Measurements from ENCODE around the gene PPIB. TPM values are rescaled to one million over a fixed set of nuclear protein-coding genes. Genes with fewer than 3 reads are reported as not detected.
"Not testable (repeated sequence)": the region's sequence is repeated elsewhere in the genome, so short reads cannot be mapped to it uniquely, and the experiment has no call there.

PPIB gene
- total RNA-seq, 1 experiment from 2014 or later, result 1,104 TPM

GRCh38 chr15:64141798-64142512 lies 20.9 kb downstream of the PPIB start:
- no peak for DNase-seq (ENCODE audit: low spot score)

GRCh38 chr15:64138331-64138941 lies 24.4 kb downstream of the PPIB start:
- no peak for DNase-seq (ENCODE audit: low spot score)

DNA sequence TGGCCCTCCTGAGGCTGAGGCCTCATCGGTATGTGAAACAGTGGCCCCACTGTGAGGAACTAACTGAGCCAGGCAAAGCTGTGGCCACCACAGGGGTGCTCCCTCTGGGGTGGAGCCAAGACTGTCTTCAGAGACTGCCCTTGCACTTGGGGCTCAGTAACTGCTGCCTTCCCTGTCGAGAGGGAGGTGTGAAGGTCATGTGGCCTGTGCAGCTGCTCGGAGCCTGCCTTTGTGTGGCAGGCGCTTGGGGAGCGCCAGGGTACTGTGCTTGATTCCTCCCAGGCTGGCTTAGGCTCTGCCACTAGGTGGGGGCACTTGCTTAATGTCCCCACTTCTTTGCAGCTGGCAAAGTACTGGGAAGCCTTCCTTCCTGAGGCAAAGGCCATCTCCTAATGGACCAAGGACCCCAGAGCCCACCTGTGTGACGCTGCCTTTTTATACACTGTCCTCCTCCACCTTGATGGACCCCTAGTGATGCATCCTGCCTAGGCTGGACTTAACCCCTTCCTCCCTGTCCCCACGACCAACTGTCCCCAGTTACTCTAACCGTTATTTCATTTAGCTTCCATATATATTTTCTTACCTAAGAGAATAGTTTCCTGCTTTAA lies 25.5 kb downstream of the PPIB start:
- DNase-seq (ENCODE audit: low spot score), result no peak

DNA sequence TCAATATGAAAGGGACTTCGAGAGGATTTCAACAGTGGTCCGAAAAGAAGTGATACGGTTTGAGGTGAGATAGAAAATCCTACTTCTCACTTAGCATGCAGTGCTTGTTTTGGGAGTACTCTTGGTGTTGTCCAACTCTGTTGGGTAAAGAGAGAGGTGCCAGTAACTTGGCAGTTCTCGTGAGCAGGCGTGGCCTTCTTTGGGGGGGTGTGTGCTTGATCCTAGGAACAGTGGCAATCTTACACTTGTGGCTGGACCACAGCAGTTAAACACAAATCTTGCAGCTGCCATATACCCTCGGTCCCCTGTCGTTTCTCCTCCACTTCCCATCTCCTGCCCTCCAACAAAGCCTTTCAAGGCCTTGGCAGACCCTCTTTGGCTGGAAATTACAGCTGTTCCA lies 26.5 kb downstream of the PPIB start:
- DNase-seq (ENCODE audit: low spot score), result no peak

GRCh38 chr15:64134345-64134829 lies 28.4 kb downstream of the PPIB start:
- peak; percentile 35 for DNase-seq (ENCODE audit: low spot score)

- no peak for DNase-seq (ENCODE audit: low spot score)
Observed at GRCh38 chr15:64133623-64134344, 29.0 kb downstream of the PPIB start.

GRCh38 chr15:64132217-64132616 lies 30.6 kb downstream of the PPIB start:
- no peak for DNase-seq (ENCODE audit: low spot score)

- DNase-seq (ENCODE audit: low spot score), result no peak
Observed at GRCh38 chr15:64131547-64131946, 31.3 kb downstream of the PPIB start.

DNA sequence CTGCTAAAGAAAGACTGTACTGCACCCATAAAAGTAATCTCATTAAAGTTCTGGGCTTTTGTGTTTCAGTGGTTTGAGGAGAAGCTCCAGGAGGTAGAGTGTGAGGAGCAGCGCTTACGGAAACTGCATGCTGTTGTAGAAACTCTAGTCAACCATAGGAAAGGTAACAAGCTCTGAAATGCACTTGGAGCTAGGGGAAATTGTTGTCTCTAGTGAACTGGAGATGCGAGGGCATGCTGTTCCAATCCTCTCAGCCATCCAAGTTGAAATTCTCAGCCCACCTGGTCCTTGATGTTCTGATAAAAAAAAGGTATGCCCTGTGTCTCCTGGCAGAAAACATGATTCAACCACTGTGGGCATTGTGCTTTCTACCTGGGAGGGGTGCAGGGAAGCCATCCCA lies 32.7 kb downstream of the PPIB start:
- no peak for DNase-seq (ENCODE audit: low spot score)

- no peak for DNase-seq (ENCODE audit: low spot score)
Observed at GRCh38 chr15:64127521-64128270, 35.1 kb downstream of the PPIB start.

DNA sequence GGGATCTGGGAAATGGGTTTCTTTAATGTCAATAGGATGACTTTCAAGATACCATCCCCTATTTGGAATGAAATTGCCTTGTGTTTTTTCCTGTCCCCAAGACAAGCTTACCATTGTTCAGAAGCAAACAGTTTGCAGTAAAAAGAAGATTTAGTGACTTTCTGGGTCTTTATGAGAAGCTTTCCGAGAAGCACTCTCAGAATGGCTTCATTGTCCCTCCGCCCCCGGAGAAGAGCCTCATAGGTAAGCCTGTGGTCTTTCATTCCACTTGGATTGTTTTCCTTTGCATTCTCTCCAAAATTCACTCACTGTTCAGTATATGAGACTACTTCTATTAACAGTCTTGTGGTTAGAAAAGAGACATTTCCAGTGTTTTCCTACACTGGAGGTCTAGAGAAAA lies 36.8 kb downstream of the PPIB start:
- DNase-seq (ENCODE audit: low spot score), result no peak

DNA sequence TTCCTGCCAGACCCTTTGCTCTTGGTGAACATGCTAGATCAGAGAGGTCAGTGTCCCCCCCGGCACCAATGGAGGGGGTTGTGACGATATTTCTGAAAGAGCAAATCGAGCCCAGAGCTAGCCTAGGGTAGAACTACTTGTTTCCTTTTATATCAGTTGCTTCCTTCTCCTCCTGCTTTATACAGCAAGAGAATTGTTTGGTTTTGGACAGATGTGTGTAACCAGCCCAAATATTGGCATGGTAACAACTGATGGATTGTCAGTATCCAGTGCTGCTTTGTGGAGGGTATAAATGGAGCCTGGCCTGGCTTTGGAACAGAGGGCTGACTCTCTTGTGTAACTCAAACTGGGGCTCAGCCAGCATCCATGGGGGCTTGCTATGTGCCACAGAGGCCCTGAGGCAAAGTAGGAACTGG lies 39.9 kb downstream of the PPIB start:
- DNase-seq (ENCODE audit: low spot score), result no peak

GRCh38 chr15:64122444-64122843 lies 40.4 kb downstream of the PPIB start:
- DNase-seq (ENCODE audit: low spot score), result no peak

GRCh38 chr15:64121614-64122013 lies 41.2 kb downstream of the PPIB start:
- DNase-seq (ENCODE audit: low spot score), result no peak

DNA sequence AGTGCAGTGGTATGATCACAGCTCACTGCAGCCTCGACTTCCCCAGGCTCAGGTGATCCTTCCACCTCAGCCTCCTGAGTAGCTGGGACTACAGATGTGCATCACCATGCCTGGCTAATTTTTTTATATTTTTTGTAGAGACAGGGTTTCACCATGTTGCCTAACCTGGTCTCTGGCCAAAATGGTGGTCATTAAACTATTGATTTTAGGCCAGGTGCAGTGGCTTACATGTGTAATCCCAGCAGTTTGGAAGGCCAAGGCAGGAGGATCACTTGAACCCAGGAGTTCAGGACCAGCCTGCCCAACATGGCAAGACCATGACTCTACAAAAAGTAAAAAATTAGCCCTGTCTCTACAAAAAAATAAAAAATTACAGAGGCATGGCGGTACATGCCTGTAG lies 42.5 kb downstream of the PPIB start:
- not testable (repeated sequence) for DNase-seq (ENCODE audit: low spot score)

GRCh38 chr15:64117759-64118487 lies 44.9 kb downstream of the PPIB start:
- DNase-seq (ENCODE audit: low spot score), result no peak

GRCh38 chr15:64112904-64113303 lies 49.9 kb downstream of the PPIB start:
- DNase-seq (ENCODE audit: low spot score), result no peak

DNA sequence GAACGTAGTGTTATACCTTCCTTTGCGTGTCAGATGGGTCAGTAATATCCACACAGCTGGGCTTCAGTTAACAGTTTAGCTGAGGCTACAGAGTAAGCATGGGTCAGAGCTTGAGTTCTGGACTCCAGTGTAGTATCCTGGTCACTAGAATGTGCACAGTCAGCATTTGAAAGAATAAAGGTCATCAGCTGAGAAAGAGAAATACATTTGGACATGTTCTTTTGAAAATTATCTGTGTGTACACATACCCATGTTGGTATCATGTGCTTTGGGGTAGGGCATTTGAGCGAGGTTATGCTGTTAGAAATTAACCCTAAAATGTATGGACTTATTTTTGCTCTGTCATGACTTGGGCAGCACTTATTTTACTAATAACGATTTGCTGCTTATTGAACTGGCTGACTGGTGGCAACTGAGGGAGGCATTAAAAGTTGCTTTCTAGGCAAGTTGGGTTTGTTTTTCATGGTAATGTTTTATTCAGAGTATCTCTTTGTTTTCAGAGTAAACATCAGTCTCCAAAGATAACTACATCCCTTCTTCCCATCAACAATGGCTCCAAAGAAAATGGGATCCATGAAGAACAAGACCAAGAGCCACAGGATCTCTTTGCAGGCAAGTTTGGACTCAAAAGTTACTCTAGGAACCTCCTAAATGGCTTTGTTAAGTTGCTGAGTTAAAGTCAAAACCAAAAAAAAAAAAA lies 50.6 kb downstream of the PPIB start:
- no peak for DNase-seq (ENCODE audit: low spot score)

DNA sequence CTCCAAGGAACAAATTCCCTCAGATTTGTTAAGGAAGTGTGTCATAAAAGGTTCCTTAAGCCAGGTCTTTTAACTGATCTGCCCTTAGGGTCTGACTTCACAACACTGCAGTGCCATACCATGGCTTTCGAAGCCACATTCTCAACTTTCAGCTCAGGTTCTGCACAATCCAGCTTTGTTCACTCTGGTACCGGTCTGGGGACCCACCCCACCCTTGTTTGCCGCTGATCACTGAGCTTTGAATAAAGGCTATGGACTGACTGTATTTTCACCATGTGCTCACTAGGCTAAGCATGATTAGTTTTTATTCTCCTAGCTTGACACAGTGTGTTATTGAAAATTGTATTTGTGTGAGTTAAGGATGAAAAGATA lies 51.2 kb downstream of the PPIB start:
- DNase-seq (ENCODE audit: low spot score), result no peak

- DNase-seq (ENCODE audit: low spot score), result no peak
Observed at GRCh38 chr15:64110950-64111678, 51.7 kb downstream of the PPIB start.
